Measurements from ENCODE around the gene SC5D.

Gene SC5D

DNA sequence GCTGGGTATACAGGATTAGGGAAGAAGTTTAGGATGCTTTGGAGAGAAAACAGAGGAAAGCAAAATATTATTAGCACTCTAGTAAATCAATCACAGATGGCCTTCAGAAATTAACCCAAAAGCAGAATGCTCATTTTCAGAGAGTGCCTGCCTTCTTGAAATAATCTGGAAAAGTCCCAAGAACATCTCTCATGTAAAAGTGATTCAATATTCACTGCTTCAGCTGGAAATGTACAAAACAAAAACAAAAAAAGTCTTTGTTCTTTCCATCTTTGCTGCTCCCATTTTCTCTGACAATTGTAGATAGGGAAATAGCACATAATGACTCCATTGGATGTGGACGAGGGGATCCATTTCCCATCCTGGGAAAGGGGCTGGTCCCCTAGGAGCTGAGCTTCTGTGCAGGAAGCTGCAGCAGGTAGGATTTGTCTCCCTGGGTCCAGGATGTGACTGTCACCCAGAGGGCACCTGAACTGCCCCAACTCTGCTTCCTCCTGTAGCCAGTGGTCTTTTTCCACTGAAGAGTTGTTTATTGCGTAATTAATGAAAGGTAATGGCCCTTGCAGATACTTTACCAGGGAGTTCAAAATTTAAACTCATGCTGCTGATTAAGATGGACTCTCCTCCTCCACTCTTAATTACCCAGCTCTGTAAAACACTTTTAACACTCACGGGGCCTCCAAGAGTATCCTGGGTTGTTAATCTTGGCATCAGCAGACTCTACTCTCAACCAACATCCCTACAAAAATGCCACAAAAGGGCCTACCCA is 57.9 kb downstream of the SC5D start:
- DNase-seq (ENCODE audit: extremely low read depth, low read depth): no peak
- no peak overlapping the region for H3K4me3 ChIP-seq (replicated peaks; ENCODE audit: low read depth, low read length)
- TF ChIP-seq, protein P1, sequence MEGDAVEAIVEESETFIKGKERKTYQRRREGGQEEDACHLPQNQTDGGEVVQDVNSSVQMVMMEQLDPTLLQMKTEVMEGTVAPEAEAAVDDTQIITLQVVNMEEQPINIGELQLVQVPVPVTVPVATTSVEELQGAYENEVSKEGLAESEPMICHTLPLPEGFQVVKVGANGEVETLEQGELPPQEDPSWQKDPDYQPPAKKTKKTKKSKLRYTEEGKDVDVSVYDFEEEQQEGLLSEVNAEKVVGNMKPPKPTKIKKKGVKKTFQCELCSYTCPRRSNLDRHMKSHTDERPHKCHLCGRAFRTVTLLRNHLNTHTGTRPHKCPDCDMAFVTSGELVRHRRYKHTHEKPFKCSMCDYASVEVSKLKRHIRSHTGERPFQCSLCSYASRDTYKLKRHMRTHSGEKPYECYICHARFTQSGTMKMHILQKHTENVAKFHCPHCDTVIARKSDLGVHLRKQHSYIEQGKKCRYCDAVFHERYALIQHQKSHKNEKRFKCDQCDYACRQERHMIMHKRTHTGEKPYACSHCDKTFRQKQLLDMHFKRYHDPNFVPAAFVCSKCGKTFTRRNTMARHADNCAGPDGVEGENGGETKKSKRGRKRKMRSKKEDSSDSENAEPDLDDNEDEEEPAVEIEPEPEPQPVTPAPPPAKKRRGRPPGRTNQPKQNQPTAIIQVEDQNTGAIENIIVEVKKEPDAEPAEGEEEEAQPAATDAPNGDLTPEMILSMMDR (IDR thresholded peaks at IDR 0.05; ENCODE audit: low read depth, low read length, missing control alignments): no peak

DNA sequence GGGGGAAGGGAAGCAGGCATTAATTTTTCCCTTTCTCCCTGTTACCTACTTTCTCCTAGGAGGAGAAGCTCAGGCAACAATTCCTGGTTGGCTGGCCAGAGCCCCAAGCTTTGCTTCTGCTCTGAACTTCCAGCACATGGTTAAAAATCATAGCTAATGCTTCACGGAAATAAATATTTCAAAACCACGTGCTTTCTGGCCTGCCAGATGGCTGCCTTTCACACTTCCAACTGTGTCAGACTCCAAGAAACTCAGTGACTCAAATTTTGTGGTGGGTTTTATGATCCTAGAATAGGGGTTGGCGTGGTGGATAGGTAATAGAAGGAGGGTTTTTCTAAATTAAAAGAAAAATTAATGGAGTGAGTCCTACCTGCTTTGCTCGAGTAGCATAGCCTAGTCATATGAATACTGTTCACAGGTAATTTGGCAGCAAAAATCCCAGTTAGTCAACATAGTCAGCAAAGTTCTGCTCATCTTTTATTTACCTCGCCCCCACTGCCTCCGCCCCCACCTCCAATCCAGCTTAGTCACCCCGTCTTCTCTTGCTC is 58.6 kb downstream of the SC5D start:
- TF ChIP-seq, protein P1 (IDR thresholded peaks at IDR 0.05; ENCODE audit: low read depth, low read length, missing control alignments): no peak
- DNase-seq (ENCODE audit: extremely low read depth, low read depth): no peak
- H3K4me3 ChIP-seq (replicated peaks; ENCODE audit: low read depth, low read length): no peak overlapping the region

DNA sequence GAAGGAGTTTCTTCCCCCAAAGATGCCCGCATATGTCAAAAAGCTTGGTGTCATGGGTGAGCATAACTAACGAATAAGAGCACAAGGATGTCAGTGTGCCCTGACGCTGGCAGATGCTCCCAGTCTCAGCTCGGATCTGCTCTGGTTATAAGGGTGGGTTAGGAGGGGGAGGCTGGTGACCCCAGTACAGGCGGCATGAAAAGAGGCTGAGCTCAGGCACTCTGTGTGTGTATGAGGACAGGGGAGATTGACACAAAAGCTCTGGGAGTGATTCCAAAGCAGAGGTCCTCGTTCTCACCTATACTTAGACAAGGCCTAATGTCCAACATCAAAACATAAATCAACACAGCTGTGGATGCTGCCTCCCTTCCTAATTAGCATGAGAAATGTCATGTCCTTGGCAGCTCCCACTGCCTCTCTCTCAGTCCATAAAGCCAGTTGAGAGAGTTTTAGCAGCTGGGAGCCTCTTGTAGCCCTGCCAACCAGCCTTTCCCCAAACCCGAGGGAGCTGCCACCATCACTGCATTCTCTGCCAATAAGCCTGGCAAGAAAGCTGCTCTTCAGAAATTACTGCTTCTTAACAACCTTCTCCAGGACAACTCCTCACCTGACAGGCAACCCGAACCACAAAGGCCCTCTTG is 59.8 kb downstream of the SC5D start:
- H3K4me3 ChIP-seq (replicated peaks; ENCODE audit: low read depth, low read length): no peak overlapping the region
- TF ChIP-seq, protein P1 (IDR thresholded peaks at IDR 0.05; ENCODE audit: low read depth, low read length, missing control alignments): no peak
- no peak for DNase-seq (ENCODE audit: extremely low read depth, low read depth)

- DNase-seq (ENCODE audit: extremely low read depth, low read depth): no peak
- TF ChIP-seq, protein P1 (IDR thresholded peaks at IDR 0.05; ENCODE audit: low read depth, low read length, missing control alignments): no peak
- H3K4me3 ChIP-seq (replicated peaks; ENCODE audit: low read depth, low read length): no peak overlapping the region
Observed at GRCh38 chr11:121354192-121354591, 61.6 kb downstream of the SC5D start.

DNA sequence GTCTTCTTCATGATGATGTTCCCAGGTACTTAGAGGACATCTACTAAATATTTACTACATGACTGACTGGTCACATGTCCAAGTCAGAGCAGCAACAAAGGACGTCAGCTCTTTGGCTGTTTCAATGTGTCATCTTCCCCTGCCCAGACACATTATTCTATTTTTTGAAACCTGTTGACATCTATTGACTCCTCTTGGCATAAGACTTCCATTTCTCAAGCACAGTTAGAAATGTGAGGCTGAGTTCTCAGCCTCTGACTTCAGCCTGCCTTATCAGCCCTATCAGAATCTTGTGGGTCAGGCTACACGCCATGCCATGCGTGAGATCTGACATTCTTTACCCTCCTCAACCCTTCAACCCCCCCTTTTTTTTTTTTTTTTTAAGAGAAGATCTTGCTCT is 63.8 kb downstream of the SC5D start:
- TF ChIP-seq, protein P1 (IDR thresholded peaks at IDR 0.05; ENCODE audit: low read depth, low read length, missing control alignments): no peak
- no peak for DNase-seq (ENCODE audit: extremely low read depth, low read depth)
- no peak overlapping the region for H3K4me3 ChIP-seq (replicated peaks; ENCODE audit: low read depth, low read length)

Data from HFF-Myc (cell line).